ENCODE data around the gene MLIP. TPM values are rescaled to one million over a fixed set of nuclear protein-coding genes. Genes with fewer than 3 reads are reported as not detected.

MLIP gene
- total and polyA plus RNA-seq, 2 donors from 2014 or later = 1.7 to 2.4 TPM

GRCh38 chr6:54134935-54135334 is 23.7 kb downstream of the MLIP start:
- no peak overlapping the region for H3K9ac ChIP-seq (ENCODE audit: low read length in 3 of 3)
- FAIRE-seq (no peak), DNase-seq (no peak)
- H3K4me3 ChIP-seq (ENCODE audit: low read length in 3 of 3) = no peak overlapping the region
- no peaks in the 10 kb centered on the region for H3K36me3 ChIP-seq (ENCODE audit: control insufficient read depth in 2 of 3, insufficient read depth in 3 of 3, low read length in 3 of 3)
- no peaks in the 10 kb centered on the region for H3K27me3 ChIP-seq (ENCODE audit: control insufficient read depth, insufficient read depth, low read length)
- H3K4me1 ChIP-seq (ENCODE audit: control insufficient read depth in 2 of 3, insufficient read depth in 2 of 3, low read depth in 1 of 3, low read length in 3 of 3) = no peaks in the 10 kb centered on the region
- intact Hi-C loops (cut with DNase I) = no loop called here
- TF ChIP-seq CTCF (IDR thresholded peaks at IDR 0.05; ENCODE audit: borderline replicate concordance, extremely low read depth, insufficient read depth) = no peak
- no peak overlapping the region for H3K27ac ChIP-seq (ENCODE audit: low read depth in 2 of 2, low read length in 2 of 2)
- H3K9me3 ChIP-seq (ENCODE audit: control insufficient read depth in 2 of 3, insufficient read depth in 1 of 3, low read length in 3 of 3) = no peaks in the 10 kb centered on the region

GRCh38 chr6:54135665-54136369 is 24.6 kb downstream of the MLIP start:
- H3K4me3 ChIP-seq (ENCODE audit: low read length in 3 of 3) = no peak overlapping the region
- no peaks in the 10 kb centered on the region for H3K27me3 ChIP-seq (ENCODE audit: control insufficient read depth, insufficient read depth, low read length)
- H3K4me1 ChIP-seq (ENCODE audit: control insufficient read depth in 2 of 3, insufficient read depth in 2 of 3, low read depth in 1 of 3, low read length in 3 of 3) = no peaks in the 10 kb centered on the region
- intact Hi-C loops (cut with DNase I) = no loop called here
- peak in 2 of 5 donors; percentile 21 to 71 for DNase-seq
- H3K9me3 ChIP-seq (ENCODE audit: control insufficient read depth in 2 of 3, insufficient read depth in 1 of 3, low read length in 3 of 3) = no peaks in the 10 kb centered on the region
- FAIRE-seq = peak; percentile 93
- no peak for TF ChIP-seq CTCF (IDR thresholded peaks at IDR 0.05; ENCODE audit: borderline replicate concordance, extremely low read depth, insufficient read depth)
- H3K27ac ChIP-seq (ENCODE audit: low read depth in 2 of 2, low read length in 2 of 2) = no peak overlapping the region
- no peak overlapping the region for H3K9ac ChIP-seq (ENCODE audit: low read length in 3 of 3)
- no peaks in the 10 kb centered on the region for H3K36me3 ChIP-seq (ENCODE audit: control insufficient read depth in 2 of 3, insufficient read depth in 3 of 3, low read length in 3 of 3)

GRCh38 chr6:54138795-54139194 is 27.6 kb downstream of the MLIP start:
- DNase-seq = no peak
- FAIRE-seq = no peak
- Histone ChIP-seq H3K9ac (ENCODE audit: low read length in 3 of 3) (no peak overlapping the region), H3K4me3 (ENCODE audit: low read length in 3 of 3) (no peak overlapping the region), H3K4me1 (ENCODE audit: control insufficient read depth in 2 of 3, insufficient read depth in 2 of 3, low read depth in 1 of 3, low read length in 3 of 3) (no peaks in the 10 kb centered on the region), H3K9me3 (ENCODE audit: control insufficient read depth in 2 of 3, insufficient read depth in 1 of 3, low read length in 3 of 3) (no peaks in the 10 kb centered on the region), H3K36me3 (ENCODE audit: control insufficient read depth in 2 of 3, insufficient read depth in 3 of 3, low read length in 3 of 3) (no peaks in the 10 kb centered on the region), H3K27me3 (ENCODE audit: control insufficient read depth, insufficient read depth, low read length) (no peaks in the 10 kb centered on the region), H3K27ac (ENCODE audit: low read depth in 2 of 2, low read length in 2 of 2) (no peak overlapping the region)
- no peak for TF ChIP-seq CTCF (IDR thresholded peaks at IDR 0.05; ENCODE audit: borderline replicate concordance, extremely low read depth, insufficient read depth)
- intact Hi-C loops (cut with DNase I) = no loop called here

GRCh38 chr6:54140811-54141210 is 29.6 kb downstream of the MLIP start:
- no peaks in the 10 kb centered on the region for H3K27me3 ChIP-seq (ENCODE audit: control insufficient read depth, insufficient read depth, low read length)
- DNase-seq = no peak
- no peaks in the 10 kb centered on the region for H3K4me1 ChIP-seq (ENCODE audit: control insufficient read depth in 2 of 3, insufficient read depth in 2 of 3, low read depth in 1 of 3, low read length in 3 of 3)
- intact Hi-C loops (cut with DNase I) = no loop called here
- H3K4me3 ChIP-seq (ENCODE audit: low read length in 3 of 3) = no peak overlapping the region
- no peak overlapping the region for H3K9ac ChIP-seq (ENCODE audit: low read length in 3 of 3)
- no peaks in the 10 kb centered on the region for H3K36me3 ChIP-seq (ENCODE audit: control insufficient read depth in 2 of 3, insufficient read depth in 3 of 3, low read length in 3 of 3)
- TF ChIP-seq CTCF (IDR thresholded peaks at IDR 0.05; ENCODE audit: borderline replicate concordance, extremely low read depth, insufficient read depth) = no peak
- FAIRE-seq = no peak
- H3K9me3 ChIP-seq (ENCODE audit: control insufficient read depth in 2 of 3, insufficient read depth in 1 of 3, low read length in 3 of 3) = no peaks in the 10 kb centered on the region
- no peak overlapping the region for H3K27ac ChIP-seq (ENCODE audit: low read depth in 2 of 2, low read length in 2 of 2)

All from kidney (tissue), 14 donors.